NCI-H2196 (cell line): Measurements from ENCODE around the gene RINL.
"Not testable (repeated sequence)": the region's sequence is repeated elsewhere in the genome, so short reads cannot be mapped to it uniquely, and the experiment has no call there.

Experiments
- DNase-seq: peaks from one replicate; lab custom pipeline; 2025; ENCODE audit not compliant: unreplicated experiment; lab: John Stamatoyannopoulos, UW

Gene RINL

DNA sequence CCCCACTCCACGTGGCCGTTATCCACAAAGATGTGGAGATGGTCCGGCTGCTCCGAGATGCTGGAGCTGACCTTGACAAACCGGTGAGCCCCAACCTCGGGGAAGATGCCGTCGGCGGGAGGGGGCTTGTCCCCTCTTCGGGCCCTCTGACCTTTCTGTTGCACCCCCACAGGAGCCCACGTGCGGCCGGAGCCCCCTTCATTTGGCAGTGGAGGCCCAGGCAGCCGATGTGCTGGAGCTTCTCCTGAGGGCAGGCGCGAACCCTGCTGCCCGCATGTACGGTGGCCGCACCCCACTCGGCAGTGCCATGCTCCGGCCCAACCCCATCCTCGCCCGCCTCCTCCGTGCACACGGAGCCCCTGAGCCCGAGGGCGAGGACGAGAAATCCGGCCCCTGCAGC is 29.2 kb upstream of the RINL start:
- no peak for DNase-seq

DNA sequence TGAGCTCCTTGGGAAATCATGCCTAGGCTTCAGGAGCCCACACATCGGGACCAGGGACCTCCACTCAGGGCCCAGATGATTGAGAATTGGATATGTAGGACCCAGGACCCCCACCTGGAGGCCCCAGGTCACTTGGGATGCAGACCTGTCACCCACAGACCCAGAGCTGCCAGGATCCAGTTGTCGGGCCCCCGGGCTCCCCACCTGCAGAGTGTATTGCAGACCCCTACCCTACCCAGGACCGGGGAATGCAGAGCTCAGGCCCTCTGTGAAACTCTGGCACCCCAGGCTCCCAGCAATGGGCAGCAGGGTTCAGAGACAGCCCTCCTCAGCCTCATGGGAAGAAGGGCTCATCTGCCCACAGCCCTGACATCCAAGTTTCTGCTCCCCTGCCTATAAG is 27.5 kb upstream of the RINL start:
- DNase-seq: no peak

DNA sequence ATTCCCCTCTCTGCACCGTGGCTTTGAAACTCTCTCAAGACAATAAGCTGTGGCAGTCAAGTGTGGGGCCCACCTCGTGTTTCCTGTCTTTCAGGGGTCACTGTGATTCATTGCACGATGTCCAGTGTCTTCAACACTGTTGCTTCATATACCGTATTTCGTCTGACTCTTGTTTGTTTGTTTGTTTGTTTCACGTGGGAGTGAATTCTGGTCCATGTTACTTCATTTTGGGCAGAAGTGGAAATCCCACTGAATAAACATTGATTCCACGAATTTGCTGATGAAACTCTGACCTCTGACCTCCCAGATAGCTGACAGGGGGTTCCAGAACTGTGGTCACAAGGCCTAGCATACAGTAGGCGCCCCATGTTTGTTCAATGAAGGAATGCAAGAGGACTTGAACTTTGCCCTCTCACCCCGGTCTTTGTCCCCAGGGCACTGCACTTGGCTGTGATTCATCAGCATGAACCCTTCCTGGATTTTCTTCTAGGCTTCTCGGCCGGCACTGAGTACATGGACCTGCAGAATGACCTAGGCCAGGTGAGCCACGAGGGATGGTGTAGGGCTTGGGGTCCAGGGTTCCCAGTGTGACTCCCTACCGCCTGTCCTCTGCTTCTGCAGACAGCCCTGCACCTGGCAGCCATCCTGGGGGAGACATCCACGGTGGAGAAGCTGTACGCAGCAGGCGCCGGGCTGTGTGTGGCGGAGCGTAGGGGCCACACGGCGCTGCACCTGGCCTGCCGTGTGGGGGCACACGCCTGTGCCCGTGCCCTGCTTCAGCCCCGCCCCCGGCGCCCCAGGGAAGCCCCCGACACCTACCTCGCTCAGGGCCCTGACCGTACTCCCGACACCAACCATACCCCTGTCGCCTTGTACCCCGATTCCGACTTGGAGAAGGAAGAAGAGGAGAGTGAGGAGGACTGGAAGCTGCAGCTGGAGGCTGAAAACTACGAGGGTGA is 26.8 kb upstream of the RINL start:
- DNase-seq: no peak

DNA sequence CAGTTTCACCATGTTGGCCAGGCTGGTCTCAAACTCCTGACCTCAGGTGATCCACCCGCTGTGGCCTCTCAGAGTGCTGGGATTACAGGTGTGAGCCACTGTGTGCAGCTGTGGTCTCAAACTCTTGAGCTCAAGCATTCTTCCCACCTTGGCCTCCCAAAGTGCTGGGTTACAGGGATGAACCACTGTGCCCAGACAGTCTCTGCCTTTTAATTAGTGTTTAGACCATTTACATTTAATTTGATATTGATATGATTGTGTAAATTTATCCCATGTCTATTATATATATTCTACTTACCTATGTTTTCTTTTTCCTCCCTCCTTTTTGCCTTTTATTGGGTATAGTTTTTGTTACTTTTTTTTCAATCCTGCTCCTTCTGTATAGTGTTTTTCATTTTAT is 23.6 kb upstream of the RINL start:
- DNase-seq: no peak

DNA sequence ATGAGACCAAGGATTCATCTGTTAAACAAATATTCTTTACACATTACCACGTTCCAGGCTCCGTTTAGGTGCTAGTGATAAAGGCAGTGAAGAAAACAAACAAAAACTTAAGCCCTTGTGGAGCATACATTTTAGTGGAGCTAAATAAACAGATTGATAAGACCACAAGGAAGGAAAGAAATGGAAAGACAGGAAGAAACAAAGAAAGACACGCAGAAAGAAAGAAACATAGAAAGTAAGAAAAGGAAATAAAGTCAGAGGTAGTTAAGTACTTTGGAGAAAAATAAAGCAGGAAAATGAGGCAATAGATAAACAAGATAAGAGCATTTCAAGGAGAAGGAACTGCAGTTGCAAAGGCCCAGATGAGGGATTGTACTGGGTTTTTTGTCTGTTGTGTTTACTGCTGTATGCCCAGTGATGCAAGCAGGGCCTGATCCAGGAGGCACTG is 22.7 kb upstream of the RINL start:
- DNase-seq: no peak

DNA sequence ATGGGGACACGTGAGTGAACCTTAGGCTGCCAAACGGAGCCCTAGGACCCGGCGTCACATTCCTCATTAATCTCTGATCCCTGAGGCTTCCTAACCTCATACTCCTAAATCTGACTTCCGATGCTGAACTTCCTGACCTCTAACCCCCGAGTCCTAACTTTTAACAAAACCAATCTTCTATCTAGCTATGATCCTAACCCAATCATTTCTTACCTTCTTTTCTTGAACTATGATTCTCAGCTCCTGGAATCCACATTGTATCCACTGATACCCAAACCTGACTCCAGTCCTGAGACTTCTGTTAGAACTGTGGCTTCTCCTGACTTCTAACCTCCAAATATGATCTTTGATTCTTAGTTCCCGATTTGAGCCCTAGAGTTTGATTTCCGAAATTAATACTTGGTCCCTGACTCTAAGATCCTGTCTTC is 22.1 kb upstream of the RINL start:
- DNase-seq: no peak

DNA sequence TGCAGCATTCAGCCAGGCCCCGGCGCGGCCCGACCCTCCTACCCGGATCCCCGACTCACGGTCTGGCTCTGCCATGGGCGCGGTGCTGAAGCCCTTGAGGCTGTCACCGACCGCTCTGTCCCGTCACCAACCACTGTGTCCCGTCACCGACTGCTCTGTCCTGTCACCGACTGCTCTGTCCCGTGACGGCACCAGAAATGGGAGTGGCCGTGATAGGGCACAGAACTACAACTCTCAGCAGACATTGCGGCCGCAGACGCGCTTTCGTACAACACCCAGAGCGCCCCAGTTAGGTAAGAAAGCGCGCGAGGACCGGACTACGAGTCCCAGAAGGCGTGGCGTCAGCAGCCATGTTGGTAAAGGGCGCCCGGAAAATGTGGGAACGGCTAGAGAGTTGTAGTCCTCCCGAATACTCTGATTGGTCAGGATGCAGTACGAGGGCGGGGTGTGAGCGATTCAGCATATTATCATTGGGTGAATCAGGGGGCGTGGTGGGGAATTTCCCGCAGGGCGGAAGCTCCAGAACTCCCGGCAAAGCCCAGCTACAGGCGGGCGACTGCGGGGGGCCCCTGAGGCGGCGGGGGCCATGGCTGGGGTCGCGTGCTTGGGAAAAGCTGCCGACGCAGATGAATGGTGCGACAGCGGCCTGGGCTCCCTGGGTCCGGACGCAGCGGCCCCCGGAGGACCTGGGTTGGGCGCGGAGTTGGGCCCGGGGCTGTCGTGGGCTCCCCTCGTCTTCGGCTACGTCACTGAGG is 21.5 kb upstream of the RINL start, which contains the start of the genes NFKBIB and SIRT2:
Gene NFKBIB, plus strand, starts transcription at position 523 of the 755 bp plus-strand sequence. Its CDS starts 64 bp downstream, at position 587.
Gene SIRT2, minus strand, starts transcription at position 172 of the 755 bp plus-strand sequence. Its CDS starts 97 bp downstream, at position 75.
- DNase-seq: peak; percentile 100

DNA sequence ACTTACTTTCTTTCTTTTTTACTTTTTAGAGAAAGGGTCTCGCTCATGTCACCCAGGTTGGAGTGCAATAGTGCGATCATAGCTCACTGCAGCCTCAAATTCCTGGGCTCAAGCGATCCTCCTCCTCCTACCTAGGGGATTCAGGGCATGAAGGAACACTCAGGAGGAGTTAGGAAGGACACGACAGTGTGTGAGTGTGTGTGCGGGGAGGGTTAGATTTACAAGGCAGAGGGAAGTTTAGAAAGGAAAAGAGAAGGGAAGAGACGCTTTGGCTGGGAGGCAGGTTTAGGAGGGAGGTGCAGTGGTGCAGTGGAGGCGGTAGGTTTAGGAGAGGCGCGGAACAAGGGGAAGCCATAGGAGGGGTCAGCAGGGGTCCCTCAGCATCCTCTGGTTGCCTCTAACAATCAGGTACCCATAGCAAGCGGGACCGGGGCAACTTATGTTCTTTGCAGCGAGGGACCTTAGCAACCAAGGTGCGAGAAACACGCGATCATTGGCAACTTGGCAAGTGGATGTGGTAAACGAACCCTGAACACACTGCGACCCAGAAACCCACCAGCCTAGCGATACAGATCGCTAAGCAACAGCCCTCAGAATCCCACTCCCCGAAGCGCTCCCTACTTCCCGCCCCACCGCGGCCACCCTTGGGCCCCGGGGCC is 20.8 kb upstream of the RINL start:
- DNase-seq: no peak

DNA sequence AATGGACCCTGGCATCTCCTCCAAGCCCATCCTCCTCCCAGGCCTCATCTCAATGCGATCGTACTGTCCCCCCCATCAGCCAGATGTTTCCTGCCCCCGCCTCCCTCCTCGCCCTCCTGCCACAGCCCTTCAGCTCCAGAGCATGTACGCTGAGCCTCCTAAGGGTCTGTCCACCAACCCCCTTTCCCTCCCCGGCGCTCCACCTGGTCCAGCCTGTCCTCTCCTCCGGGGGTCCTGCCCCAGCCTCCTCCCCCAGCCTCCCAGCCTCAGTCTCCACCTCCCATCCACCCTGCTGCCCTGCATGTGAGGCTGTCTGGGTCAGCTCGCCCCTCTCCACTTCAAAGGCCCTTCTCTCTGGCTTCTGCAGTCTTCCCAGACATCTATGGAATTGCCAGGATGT is 16.9 kb upstream of the RINL start:
- DNase-seq: no peak

DNA sequence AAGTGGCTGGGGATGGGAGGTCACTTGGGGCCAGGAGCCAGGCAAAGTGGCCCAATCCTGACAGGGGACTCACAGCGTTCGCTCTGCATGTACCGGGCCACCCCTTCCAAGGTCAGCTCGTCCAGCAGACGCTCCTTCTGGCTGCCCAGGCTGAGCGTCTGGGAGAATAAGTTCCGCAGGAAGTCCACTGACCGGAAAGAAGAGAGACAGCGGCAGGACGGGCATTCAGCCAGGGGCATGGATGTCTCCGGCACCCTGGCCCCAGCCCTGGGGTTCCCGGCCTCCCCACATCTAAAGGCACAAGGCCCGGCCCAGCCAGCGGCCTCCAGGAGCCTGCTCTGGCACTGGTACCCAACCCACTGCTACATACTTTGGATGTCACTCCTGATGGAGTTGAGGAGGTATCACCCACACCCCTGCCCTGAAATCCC is 15.3 kb upstream of the RINL start:
- DNase-seq: peak; percentile 67

DNA sequence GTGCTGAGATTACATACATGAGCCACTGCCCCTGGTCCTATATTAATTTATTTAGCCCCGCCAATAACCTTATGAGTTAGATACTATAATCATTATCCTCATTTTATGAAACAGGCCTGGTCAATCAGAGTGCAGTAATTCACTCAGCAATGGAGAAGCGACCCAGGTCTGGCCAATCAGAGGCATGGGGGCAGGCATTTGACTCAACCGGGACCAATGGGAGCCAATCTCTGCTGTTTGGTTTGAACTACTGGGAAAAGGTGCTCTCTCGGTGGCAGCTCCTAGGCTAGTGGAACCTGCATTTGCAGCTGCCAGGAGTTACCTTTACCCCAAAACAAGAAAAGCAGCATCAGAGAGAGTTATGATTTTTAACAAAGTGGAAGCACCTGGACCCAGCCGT is 14.8 kb upstream of the RINL start:
- DNase-seq: peak; percentile 70

DNA sequence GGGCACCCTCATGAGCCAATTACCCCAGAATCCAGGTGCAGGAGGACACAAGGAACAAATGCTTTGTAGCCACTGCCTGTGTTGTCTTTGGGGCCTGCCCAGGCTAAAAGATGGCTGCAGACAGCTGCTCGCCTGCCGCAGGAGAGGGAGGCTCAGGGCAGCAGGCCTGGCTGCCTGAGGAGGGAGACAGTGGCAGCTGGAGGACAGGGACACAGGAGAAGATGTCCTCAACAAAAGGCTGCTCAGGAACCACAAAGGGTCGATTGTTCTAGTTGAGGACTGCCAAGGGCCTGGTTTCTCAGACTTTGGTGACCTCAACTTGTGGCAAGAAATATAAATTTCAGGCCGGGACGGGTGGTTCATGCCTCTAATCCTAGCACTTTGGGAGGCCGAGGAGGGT is 13.7 kb upstream of the RINL start:
- DNase-seq: no peak

DNA sequence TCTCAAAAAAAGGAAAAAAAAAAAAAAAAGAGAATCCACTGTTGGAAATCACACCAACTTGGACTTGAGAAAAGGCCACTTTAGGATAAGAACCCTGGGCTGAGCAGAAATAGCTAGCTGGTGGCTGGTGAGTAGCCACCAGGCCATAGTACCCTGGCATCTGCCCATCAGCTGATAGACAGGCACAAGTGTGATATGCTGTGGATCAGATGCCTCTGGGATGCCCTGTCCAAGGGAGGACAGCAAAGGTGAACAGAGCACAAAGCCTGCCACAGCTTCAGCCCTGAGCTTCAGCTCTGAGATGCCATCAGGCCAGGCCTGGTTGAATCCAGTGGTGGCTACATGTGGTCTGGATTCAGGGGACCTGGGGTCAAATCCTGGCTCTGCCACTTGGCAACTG is 12.6 kb upstream of the RINL start:
- no peak for DNase-seq

DNA sequence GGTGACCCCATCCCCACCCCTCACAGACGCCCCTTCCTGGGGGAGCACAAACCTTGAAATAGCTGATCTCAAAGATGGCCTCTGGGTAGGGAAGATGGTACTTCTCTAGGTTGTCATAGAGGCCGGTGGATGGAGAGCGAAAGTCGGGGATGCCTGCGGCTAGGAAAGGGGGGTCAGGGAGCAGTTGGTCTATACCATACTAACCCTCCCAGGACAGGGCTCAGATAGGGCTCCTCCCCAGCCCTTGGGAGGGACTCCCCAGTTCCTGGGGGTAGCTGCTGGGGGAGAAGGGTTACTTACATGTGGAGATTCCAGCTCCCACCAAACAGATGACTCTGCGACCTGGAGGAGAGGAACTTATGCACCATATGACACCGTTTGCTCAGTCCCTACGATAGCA is 11.7 kb upstream of the RINL start:
- DNase-seq: no peak

DNA sequence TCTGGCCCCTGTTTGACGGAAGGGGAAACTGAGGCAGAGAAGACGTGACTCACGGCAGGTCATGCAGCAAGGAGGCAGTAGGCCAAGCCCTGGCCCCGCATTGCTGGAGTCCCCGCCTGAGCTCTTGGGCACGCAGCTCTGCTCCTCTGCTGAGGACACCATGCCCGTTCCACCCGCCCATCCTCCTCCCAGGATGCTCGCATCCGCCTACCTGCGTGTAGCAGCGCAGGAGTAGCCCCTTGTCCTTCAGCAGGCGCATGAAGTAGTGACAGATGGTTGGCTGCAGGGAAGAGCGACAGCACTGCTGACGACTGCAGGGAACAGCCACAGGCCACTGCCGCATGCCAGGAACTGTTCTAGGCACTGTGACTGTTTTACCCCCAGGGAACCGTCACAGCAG is 10.8 kb upstream of the RINL start:
- DNase-seq: no peak

DNA sequence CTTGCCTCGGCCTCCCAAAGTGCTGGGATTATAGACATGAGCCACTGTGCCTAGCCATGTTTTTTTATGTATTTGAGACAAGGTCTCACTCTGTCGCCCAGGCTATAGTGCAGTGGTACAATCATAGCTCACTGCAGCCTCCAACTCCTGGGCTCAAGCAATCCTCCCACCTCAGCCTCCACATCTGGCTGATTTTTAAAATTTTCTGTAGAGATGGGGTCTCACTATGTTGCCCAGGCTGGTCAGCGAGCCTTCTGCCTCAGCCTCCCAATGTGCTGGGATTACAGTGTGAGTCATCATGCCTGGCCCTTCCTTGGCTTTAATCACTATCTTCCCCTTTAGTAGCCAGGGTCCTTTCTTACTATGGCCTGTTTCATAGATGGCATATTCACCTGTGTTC is 6.6 kb upstream of the RINL start:
- not testable (repeated sequence) for DNase-seq

DNA sequence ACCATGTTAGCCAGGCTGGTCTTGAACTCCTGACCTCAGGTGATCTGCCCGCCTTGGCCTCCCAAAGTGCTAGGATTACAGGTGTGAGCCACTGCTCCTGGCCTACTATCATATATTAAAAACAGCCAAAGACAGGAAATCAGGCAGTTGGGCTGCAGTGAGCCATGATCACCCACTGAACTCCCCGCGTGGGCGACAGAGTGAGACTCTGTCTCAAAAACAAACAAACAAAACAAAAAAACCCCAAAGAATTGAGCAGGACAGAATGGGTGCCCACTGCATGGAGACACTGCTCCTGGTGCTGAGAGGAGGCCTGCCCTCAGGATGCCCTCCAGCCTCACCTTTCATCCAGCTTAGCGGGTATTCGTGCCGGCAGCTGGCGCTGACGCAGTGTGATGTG is 5.2 kb upstream of the RINL start:
- no peak for DNase-seq

DNA sequence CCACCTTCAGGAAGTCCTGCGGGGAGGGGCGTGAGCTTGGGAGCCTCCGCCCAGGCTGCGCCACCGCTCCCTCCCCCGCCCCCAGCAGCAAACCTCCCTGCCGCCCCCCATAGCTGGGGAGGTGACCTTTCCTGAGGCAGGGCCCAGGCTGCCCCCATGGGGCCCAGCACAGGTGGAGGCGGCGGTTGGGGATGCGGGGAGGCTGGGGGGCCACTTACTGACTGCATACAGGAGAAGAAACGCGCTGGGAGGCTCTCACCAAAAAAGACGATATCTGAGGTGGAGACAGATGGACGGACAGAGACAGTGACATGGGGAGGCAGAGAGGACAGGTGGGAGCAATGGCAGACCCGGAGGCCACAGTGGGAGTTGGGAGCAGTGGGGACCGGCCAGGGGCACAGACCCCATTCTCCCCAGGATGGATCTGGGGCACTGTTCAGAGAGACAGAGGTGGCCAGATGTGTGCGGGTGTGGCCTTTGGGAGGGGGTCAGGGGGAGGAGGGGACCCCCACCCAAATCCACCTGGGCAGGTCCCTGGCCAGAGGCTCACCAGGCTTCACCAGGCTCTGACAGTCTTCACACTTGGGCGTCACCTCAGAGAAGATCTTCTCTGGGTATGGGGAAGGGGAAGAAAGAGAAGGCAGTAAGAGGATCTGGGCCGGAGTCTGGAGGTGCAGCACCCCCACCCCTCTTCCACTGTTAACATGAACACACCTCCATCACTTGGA is 3.0 kb upstream of the RINL start:
- no peak for DNase-seq

DNA sequence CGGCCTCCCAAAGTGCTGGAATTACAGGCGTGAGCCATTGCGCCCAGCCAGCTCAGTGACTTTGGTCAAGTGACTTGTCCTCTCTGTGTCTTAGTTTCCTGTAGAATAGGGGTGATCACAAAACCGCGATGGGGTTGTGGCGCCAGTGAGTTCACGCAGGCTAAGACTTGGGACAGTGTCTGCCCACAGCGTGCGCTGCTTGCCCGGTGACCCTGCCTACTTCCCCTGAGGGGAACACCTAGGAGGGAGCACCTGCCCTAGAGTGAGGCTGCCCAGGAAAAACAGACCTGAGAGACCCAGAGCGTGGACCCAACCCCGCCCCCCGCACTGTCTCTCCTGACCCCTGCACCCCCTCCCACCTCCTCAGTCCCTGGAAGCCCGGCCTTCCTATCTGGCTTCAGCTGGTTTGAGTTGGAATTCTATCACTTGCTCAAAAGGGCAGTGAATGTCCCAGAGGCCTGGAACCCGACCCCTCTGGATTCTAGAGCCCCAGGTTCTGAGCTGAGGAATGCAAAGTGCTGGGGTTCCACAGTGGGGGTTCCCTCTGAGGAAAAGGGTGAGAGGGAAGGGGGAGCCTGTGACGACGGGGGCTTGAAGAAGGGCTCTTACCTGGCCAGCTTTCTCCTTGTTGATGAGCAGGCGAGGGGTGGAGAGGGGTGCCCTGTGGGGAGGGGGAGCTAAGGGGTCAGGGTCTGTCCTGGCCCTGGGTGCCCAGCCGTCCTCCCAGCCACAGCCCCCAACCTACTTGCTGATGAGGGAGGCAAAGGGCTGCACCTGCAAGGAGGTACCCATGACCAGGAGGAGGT is 2.2 kb upstream of the RINL start:
- DNase-seq: no peak

DNA sequence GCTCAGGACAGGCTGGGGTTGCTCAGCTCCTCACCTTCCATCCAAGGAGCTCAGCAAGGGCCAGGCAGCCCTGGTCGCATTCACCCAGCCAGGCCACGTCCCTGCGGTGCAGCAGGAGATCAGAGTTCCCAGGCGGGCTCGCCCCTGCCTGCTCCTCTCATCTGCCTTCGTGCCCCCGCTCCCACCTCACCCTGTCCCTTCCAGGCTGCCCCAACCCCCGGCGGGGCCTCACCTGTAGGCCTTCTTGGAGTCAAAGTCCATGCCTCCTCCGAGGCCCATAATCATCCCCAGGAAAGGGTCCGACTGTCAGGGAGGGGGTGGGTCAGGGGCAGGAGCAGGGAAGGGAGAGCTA is 1.3 kb upstream of the RINL start:
- no peak for DNase-seq
